ENCODE data around the gene ETNPPL. TPM values are rescaled to one million over a fixed set of nuclear protein-coding genes. Genes with fewer than 3 reads are reported as not detected.

The ETNPPL gene
- total RNA-seq, 1 donor from 2014 or later, result 0.43 TPM

DNA sequence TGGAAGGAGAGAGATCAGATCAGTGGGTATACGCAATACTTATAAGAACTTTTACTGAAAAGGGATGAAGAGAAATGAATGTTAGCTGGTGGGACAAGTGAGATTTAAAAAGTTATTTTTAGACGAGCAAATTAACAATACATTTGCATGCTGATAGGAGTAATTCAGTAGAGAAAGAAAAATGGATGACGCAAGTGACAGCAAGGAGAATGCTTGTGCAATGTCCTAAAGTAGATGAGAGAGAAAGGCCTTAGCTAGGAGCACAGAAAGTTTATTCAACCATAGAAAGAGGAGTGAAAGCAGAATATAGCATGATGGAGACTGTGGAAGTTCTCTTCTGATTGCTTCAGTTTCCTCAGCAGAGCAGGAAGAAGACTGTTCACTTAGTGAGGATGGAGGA lies 66.7 kb downstream of the ETNPPL start:
- H2AFZ ChIP-seq (replicated peaks), result peak overlapping the region; percentile 3
- Mint-ChIP-seq H3K4me1 (no peaks in the 10 kb centered on the region), H3K4me3 (no peak overlapping the region), H3K27me3 (ENCODE audit: insufficient read depth, low read depth) (no peaks in the 10 kb centered on the region), H3K36me3 (no peaks in the 10 kb centered on the region), H3K9me3 (no peaks in the 10 kb centered on the region), H3K27ac (no peak overlapping the region)
- no peak overlapping the region for H3K4me3 ChIP-seq
- H3F3A ChIP-seq (ENCODE audit: low read depth), result no peaks in the 10 kb centered on the region
- no peak overlapping the region for H3K9ac ChIP-seq
- DNase-seq (ENCODE audit: low spot score), result no peak
- no peak overlapping the region for H3K4me2 ChIP-seq
- H3K9me3 ChIP-seq (ENCODE audit: low read depth), result no peaks in the 10 kb centered on the region
- H3K36me3 ChIP-seq, result no peaks in the 10 kb centered on the region
- TF ChIP-seq EZH2 (IDR thresholded peaks at IDR 0.05) (no peak), CTCF (IDR thresholded peaks at IDR 0.05) (no peak), EZH2phosphoT487 (IDR thresholded peaks at IDR 0.05) (no peak)
- H3K4me1 ChIP-seq, result no peaks in the 10 kb centered on the region
- H4K20me1 ChIP-seq (ENCODE audit: low read depth), result no peaks in the 10 kb centered on the region
- no peaks in the 10 kb centered on the region for H3K79me2 ChIP-seq (ENCODE audit: low read depth)
- H3K27ac ChIP-seq, result no peak overlapping the region
- no peaks in the 10 kb centered on the region for H3K27me3 ChIP-seq

GRCh38 chr4:108695062-108695461 lies 67.8 kb downstream of the ETNPPL start:
- Histone ChIP-seq H3K9ac (no peak overlapping the region), H3K4me3 (no peak overlapping the region), H3K9me3 (ENCODE audit: low read depth) (no peaks in the 10 kb centered on the region), H3F3A (ENCODE audit: low read depth) (no peaks in the 10 kb centered on the region), H4K20me1 (ENCODE audit: low read depth) (no peaks in the 10 kb centered on the region), H3K27ac (no peak overlapping the region), H3K79me2 (ENCODE audit: low read depth) (no peaks in the 10 kb centered on the region), H3K27me3 (no peaks in the 10 kb centered on the region), H2AFZ (replicated peaks) (no peak overlapping the region), H3K4me2 (no peak overlapping the region), H3K4me1 (no peaks in the 10 kb centered on the region), H3K36me3 (no peaks in the 10 kb centered on the region)
- TF ChIP-seq EZH2phosphoT487 (IDR thresholded peaks at IDR 0.05), result no peak
- TF ChIP-seq EZH2 (IDR thresholded peaks at IDR 0.05), result no peak
- TF ChIP-seq CTCF (IDR thresholded peaks at IDR 0.05), result no peak
- H3K27me3 Mint-ChIP-seq (ENCODE audit: insufficient read depth, low read depth), result no peaks in the 10 kb centered on the region
- no peaks in the 10 kb centered on the region for H3K36me3 Mint-ChIP-seq
- DNase-seq (ENCODE audit: low spot score), result no peak
- no peak overlapping the region for H3K4me3 Mint-ChIP-seq
- H3K9me3 Mint-ChIP-seq, result no peaks in the 10 kb centered on the region
- no peak overlapping the region for H3K27ac Mint-ChIP-seq
- no peaks in the 10 kb centered on the region for H3K4me1 Mint-ChIP-seq

DNA sequence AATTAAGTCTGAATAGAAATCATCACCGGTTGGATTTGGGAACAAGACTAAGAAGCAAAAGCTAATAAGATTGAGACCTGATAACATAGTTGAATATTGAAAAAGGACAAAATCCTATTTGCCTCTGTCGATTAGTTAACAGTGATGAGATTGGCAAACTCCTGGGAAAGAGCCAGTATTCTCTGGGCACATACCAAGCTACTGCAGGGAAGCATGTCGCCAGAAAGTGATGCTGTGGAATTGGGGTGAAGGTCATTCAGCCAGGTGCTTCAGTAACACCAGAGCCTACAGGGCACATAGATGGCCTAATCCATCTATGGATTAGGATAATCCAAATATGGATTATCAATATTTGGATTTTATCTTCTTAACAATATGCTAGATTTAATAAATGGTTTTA lies 68.4 kb downstream of the ETNPPL start:
- Histone ChIP-seq H4K20me1 (ENCODE audit: low read depth) (no peaks in the 10 kb centered on the region), H3K9ac (no peak overlapping the region), H3K79me2 (ENCODE audit: low read depth) (no peaks in the 10 kb centered on the region), H2AFZ (replicated peaks) (no peak overlapping the region), H3K4me1 (no peaks in the 10 kb centered on the region), H3K36me3 (no peaks in the 10 kb centered on the region), H3K27ac (no peak overlapping the region), H3K9me3 (ENCODE audit: low read depth) (no peaks in the 10 kb centered on the region), H3K4me2 (no peak overlapping the region), H3K27me3 (no peaks in the 10 kb centered on the region), H3F3A (ENCODE audit: low read depth) (no peaks in the 10 kb centered on the region), H3K4me3 (no peak overlapping the region)
- Mint-ChIP-seq H3K27me3 (ENCODE audit: insufficient read depth, low read depth) (no peaks in the 10 kb centered on the region), H3K9me3 (no peaks in the 10 kb centered on the region), H3K36me3 (no peaks in the 10 kb centered on the region), H3K4me1 (no peaks in the 10 kb centered on the region), H3K4me3 (no peak overlapping the region), H3K27ac (no peak overlapping the region)
- TF ChIP-seq EZH2phosphoT487 (IDR thresholded peaks at IDR 0.05), result no peak
- no peak for TF ChIP-seq EZH2 (IDR thresholded peaks at IDR 0.05)
- no peak for TF ChIP-seq CTCF (IDR thresholded peaks at IDR 0.05)
- DNase-seq (ENCODE audit: low spot score), result no peak

- Histone ChIP-seq H3K4me2 (no peak overlapping the region), H3K9ac (no peak overlapping the region), H3K4me1 (no peaks in the 10 kb centered on the region), H4K20me1 (ENCODE audit: low read depth) (no peaks in the 10 kb centered on the region), H3K27ac (no peak overlapping the region), H3K79me2 (ENCODE audit: low read depth) (no peaks in the 10 kb centered on the region), H3K27me3 (no peaks in the 10 kb centered on the region), H3K4me3 (no peak overlapping the region), H3F3A (ENCODE audit: low read depth) (no peaks in the 10 kb centered on the region), H2AFZ (replicated peaks) (no peak overlapping the region), H3K9me3 (ENCODE audit: low read depth) (no peaks in the 10 kb centered on the region), H3K36me3 (no peaks in the 10 kb centered on the region)
- DNase-seq (ENCODE audit: low spot score), result no peak
- H3K36me3 Mint-ChIP-seq, result no peaks in the 10 kb centered on the region
- no peak overlapping the region for H3K27ac Mint-ChIP-seq
- H3K4me1 Mint-ChIP-seq, result no peaks in the 10 kb centered on the region
- no peak overlapping the region for H3K4me3 Mint-ChIP-seq
- TF ChIP-seq EZH2phosphoT487 (IDR thresholded peaks at IDR 0.05), result no peak
- no peak for TF ChIP-seq CTCF (IDR thresholded peaks at IDR 0.05)
- TF ChIP-seq EZH2 (IDR thresholded peaks at IDR 0.05), result no peak
- no peaks in the 10 kb centered on the region for H3K9me3 Mint-ChIP-seq
- no peaks in the 10 kb centered on the region for H3K27me3 Mint-ChIP-seq (ENCODE audit: insufficient read depth, low read depth)
These were observed 69.0 kb downstream of the ETNPPL start for GRCh38 chr4:108693819-108694218.

All from neural progenitor cell (in vitro differentiated cells).